ENCODE measurements around the gene GALNT15. TPM values are rescaled to one million over a fixed set of nuclear protein-coding genes. Genes with fewer than 3 reads are reported as not detected.
A peak's percentile ranks its signal among the peaks of the same experiment; 100 is the strongest.

Gene GALNT15
- total and polyA plus RNA-seq, 2 of the 4 experiments (the other 2 are of a cell fraction) = 12.8 to 19.7 TPM

DNA sequence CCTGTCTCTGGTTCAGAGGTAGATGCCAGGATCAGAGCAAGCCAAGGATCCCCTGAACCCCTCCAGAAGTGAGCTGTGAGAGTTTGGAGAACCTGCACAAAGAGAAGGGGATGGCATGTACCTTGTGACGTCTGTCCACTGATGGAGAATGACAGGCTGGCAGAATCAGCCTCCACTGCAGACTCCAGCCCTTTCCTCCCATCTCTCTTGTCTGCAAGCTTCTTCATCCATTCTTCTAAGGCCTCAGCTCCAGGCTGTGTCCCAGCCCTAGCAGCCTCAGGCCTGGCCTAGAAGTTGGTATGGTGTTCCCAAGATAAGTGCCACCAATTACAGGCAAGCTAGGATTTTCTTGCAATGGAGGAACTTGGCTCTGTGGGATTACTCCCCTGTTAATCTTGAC lies 8.6 kb downstream of the GALNT15 start:
- H3K18ac ChIP-seq (ENCODE audit: low read depth, low read length) = peak overlapping the region; percentile 34
- peak overlapping the region; percentile 95 for H2BK5ac ChIP-seq (ENCODE audit: low read depth, low read length, poor library complexity, severe bottlenecking)
- no peak overlapping the region for H3K4me3 ChIP-seq (ENCODE audit: insufficient read depth, low read depth, low read length)
- H3K4me1 ChIP-seq (ENCODE audit: control insufficient read depth, insufficient read depth, low read length) = peaks cover 39% of the 10 kb centered on the region
- intact Hi-C loops (cut with micrococcal nuclease) (loop anchor here (2.0 to 5.0 kb wide), 2 partner anchors 58 to 551 kb away; no protein-coding TSS in a partner anchor), dilution Hi-C loops (cut with HindIII; ENCODE audit: low sequenced_read_pairs, unreplicated experiment) (no loop called here), in situ Hi-C loops (cut with MboI; ENCODE audit: low sequenced_read_pairs) (loop anchor here (5.0 to 10.0 kb wide), 2 partner anchors 59 to 368 kb away; no protein-coding TSS in a partner anchor)
- no peak overlapping the region for H3K9ac ChIP-seq (ENCODE audit: low read depth, low read length)
- TF ChIP-seq MXI1 (IDR thresholded peaks at IDR 0.05; ENCODE audit: borderline replicate concordance, low read depth, low read length) = no peak
- ChIA-PET POLR2A (ENCODE audit: unreplicated experiment) (interaction anchor here (1.1 kb wide), 1 partner anchor 123 kb away, joined by 4 read pairs; no protein-coding TSS in a partner anchor), CTCF (interaction anchor here (0.6 to 1.6 kb wide), 2 partner anchors 122 to 367 kb away, joined by 3 to 5 read pairs; no protein-coding TSS in a partner anchor)
- peaks cover 21 to 45% of the 10 kb centered on the region in 2 experiments; a peak in 3 of 4 replicates for H3K79me1 ChIP-seq (ENCODE audit: low read depth in 1 of 2, low read length in 2 of 2)
- peak overlapping the region; percentile 27 for H3K27ac ChIP-seq (ENCODE audit: insufficient read depth, low read length)
- no peak overlapping the region for H2AFZ ChIP-seq (replicated peaks; ENCODE audit: low read length, poor library complexity)
- peak overlapping the region; percentile 67 for H3K14ac ChIP-seq (replicated peaks; ENCODE audit: low read depth, low read length)
- H4K20me1 ChIP-seq (ENCODE audit: insufficient read depth, low read length) = no peaks in the 10 kb centered on the region
- H3K56ac ChIP-seq (ENCODE audit: extremely low read depth, insufficient read depth, low read length) = peak overlapping the region; percentile 44; the same call in 1 of the 2 replicates
- BruUV-seq (replicated peaks) = no TSS peak
- H3K23ac ChIP-seq (ENCODE audit: low read depth, low read length) = peak overlapping the region; percentile 31; the same call in 1 of the 2 replicates
- peak overlapping the region; percentile 6 to 32 for H4K8ac ChIP-seq (ENCODE audit: low read depth in 2 of 2, low read length in 2 of 2)
- no peak for DNase-seq
- H4K5ac ChIP-seq (ENCODE audit: low read depth, low read length) = peak overlapping the region; percentile 32; the same call in 1 of the 2 replicates
- ATAC-seq (ENCODE audit: low read depth) = no peak
- peaks cover 46% of the 10 kb centered on the region for H3K9me1 ChIP-seq (ENCODE audit: insufficient read depth, low read length)
- no CpG with 5 or more reads among the region's 1 CpG for WGBS, 2 experiments (ENCODE audit: extremely low coverage in 2 of 2, insufficient read length in 1 of 2)
- no peak overlapping the region for H3K4me2 ChIP-seq (ENCODE audit: low read depth, low read length)
- H2BK120ac ChIP-seq (ENCODE audit: low read depth, low read length) = peak overlapping the region; percentile 84
- H2AK9ac ChIP-seq (replicated peaks; ENCODE audit: low read depth, low read length, poor library complexity) = peak overlapping the region; percentile 10
- H3K4ac ChIP-seq (ENCODE audit: low read depth, low read length) = peak overlapping the region; percentile 91
- peak overlapping the region; percentile 99 for H4K91ac ChIP-seq (ENCODE audit: insufficient read depth, low read depth, low read length)
- no peaks in the 10 kb centered on the region for H3K27me3 ChIP-seq (ENCODE audit: control insufficient read depth, insufficient read depth, low read length)
- H2BK15ac ChIP-seq (ENCODE audit: low read depth, low read length) = peak overlapping the region; percentile 94; the same call in 2 of the 3 replicates
- H2BK20ac ChIP-seq (ENCODE audit: low read depth, low read length) = peak overlapping the region; percentile 86
- peaks cover 20% of the 10 kb centered on the region for H3K36me3 ChIP-seq (ENCODE audit: control insufficient read depth, insufficient read depth, low read length)
- H3K9me3 ChIP-seq (ENCODE audit: control insufficient read depth, insufficient read depth, low read length) = no peaks in the 10 kb centered on the region
- H2AK5ac ChIP-seq (ENCODE audit: low read depth, low read length) = peak overlapping the region; percentile 93
